Measurements from ENCODE around the gene SSTR5. TPM values are rescaled to one million over a fixed set of nuclear protein-coding genes. Genes with fewer than 3 reads are reported as not detected.

The SSTR5 gene
- total RNA-seq, 6 donors from 2014 or later: not detected

GRCh38 chr16:1045310-1045992, 27.1 kb upstream of the SSTR5 start:
- Histone ChIP-seq H3K27ac (no peak overlapping the region), H3K9me3 (peaks cover 0 to 6% (median 0%) of the 10 kb centered on the region in 4 donors), H3K36me3 (no peaks in the 10 kb centered on the region), H3K4me1 (peaks cover 0 to 8% (median 0%) of the 10 kb centered on the region in 4 donors), H3K27me3 (peaks cover 0 to 25% (median 3%) of the 10 kb centered on the region in 4 donors), H3K4me3 (no peak overlapping the region)
- DNase-seq (peak in 1 of 2 donors; percentile 77), ATAC-seq (ENCODE audit: low FRiP score in 2 of 2) (peak in 1 of 2 donors; percentile 13)
- TF ChIP-seq POLR2AphosphoS5 (IDR thresholded peaks at IDR 0.05): no peak
- TF ChIP-seq CTCF (IDR thresholded peaks at IDR 0.05): no peak
- TF ChIP-seq EP300 (IDR thresholded peaks at IDR 0.05): no peak
- WGBS, 2 donors: 57% methylated on average over 14 to 31 of the region's 38 CpGs

- ATAC-seq (ENCODE audit: low FRiP score in 2 of 2) (no peak), DNase-seq (peak in 1 of 2 donors; percentile 76)
- peaks cover 0 to 6% (median 0%) of the 10 kb centered on the region in 4 donors for H3K9me3 ChIP-seq
- no peak overlapping the region for H3K27ac ChIP-seq
- peaks cover 0 to 25% (median 3%) of the 10 kb centered on the region in 4 donors for H3K27me3 ChIP-seq
- H3K4me1 ChIP-seq: peaks cover 0 to 8% (median 0%) of the 10 kb centered on the region in 4 donors
- no peaks in the 10 kb centered on the region for H3K36me3 ChIP-seq
- no peak overlapping the region for H3K4me3 ChIP-seq
- TF ChIP-seq POLR2AphosphoS5 (IDR thresholded peaks at IDR 0.05) (no peak), EP300 (IDR thresholded peaks at IDR 0.05) (no peak), POLR2A (IDR thresholded peaks at IDR 0.05) (no peak), CTCF (IDR thresholded peaks at IDR 0.05) (no peak)
- 87% methylated on average over 18 of the region's 49 CpGs; no CpG with 5 or more reads in 1 of the 2 donors for WGBS, 2 donors
Measured at GRCh38 chr16:1045993-1046911, 26.3 kb upstream of the SSTR5 start.

GRCh38 chr16:1047123-1047522, 25.4 kb upstream of the SSTR5 start:
- ATAC-seq (ENCODE audit: low FRiP score in 2 of 2) (no peak), DNase-seq (no peak)
- H3K36me3 ChIP-seq: no peaks in the 10 kb centered on the region
- peaks cover 0 to 25% (median 3%) of the 10 kb centered on the region in 4 donors for H3K27me3 ChIP-seq
- H3K4me3 ChIP-seq: no peak overlapping the region
- TF ChIP-seq POLR2AphosphoS5 (IDR thresholded peaks at IDR 0.05) (no peak), EP300 (IDR thresholded peaks at IDR 0.05) (no peak), CTCF (IDR thresholded peaks at IDR 0.05) (no peak), POLR2A (IDR thresholded peaks at IDR 0.05) (no peak)
- H3K9me3 ChIP-seq: no peaks in the 10 kb centered on the region
- peaks cover 0 to 8% (median 0%) of the 10 kb centered on the region in 4 donors for H3K4me1 ChIP-seq
- WGBS, 2 donors: 85 to 93% methylated on average over 7 to 9 of the region's 9 CpGs
- H3K27ac ChIP-seq: no peak overlapping the region

GRCh38 chr16:1047801-1048200, 24.7 kb upstream of the SSTR5 start:
- H3K36me3 ChIP-seq: no peaks in the 10 kb centered on the region
- ATAC-seq (ENCODE audit: low FRiP score in 2 of 2): no peak
- 78 to 81% methylated on average over 10 to 15 of the region's 16 CpGs for WGBS, 2 donors
- H3K4me1 ChIP-seq: peaks cover 0 to 8% (median 0%) of the 10 kb centered on the region in 4 donors
- DNase-seq: peak in 1 of 2 donors; percentile 70
- H3K27ac ChIP-seq: no peak overlapping the region
- no peaks in the 10 kb centered on the region for H3K9me3 ChIP-seq
- TF ChIP-seq POLR2A (IDR thresholded peaks at IDR 0.05): no peak
- TF ChIP-seq EP300 (IDR thresholded peaks at IDR 0.05): no peak
- no peak for TF ChIP-seq POLR2AphosphoS5 (IDR thresholded peaks at IDR 0.05)
- no peak for TF ChIP-seq CTCF (IDR thresholded peaks at IDR 0.05)
- H3K4me3 ChIP-seq: no peak overlapping the region
- H3K27me3 ChIP-seq: peaks cover 0 to 25% (median 3%) of the 10 kb centered on the region in 4 donors

Data from upper lobe of left lung (tissue), 6 donors.